ENCODE measurements around the gene POLR1D.

POLR1D gene, protein sequence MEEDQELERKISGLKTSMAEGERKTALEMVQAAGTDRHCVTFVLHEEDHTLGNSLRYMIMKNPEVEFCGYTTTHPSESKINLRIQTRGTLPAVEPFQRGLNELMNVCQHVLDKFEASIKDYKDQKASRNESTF

GRCh38 chr13:27621366-27622101, at the start of gene POLR1D:
Gene POLR1D (plus strand): TSS chr13:27621892. CDS start chr13:27621984, 92 bp downstream.
- Mint-ChIP-seq H3K9me3 (no peaks in the 10 kb centered on the region), H3K36me3 (ENCODE audit: low read depth) (peaks cover 25% of the 10 kb centered on the region), H3K27me3 (ENCODE audit: low read depth) (no peaks in the 10 kb centered on the region), H3K4me1 (ENCODE audit: low read depth) (peaks cover 47% of the 10 kb centered on the region), H3K27ac (peak within 1 kb of the TSS; percentile 97), H3K4me3 (peak within 1 kb of the TSS; percentile 99)

DNA sequence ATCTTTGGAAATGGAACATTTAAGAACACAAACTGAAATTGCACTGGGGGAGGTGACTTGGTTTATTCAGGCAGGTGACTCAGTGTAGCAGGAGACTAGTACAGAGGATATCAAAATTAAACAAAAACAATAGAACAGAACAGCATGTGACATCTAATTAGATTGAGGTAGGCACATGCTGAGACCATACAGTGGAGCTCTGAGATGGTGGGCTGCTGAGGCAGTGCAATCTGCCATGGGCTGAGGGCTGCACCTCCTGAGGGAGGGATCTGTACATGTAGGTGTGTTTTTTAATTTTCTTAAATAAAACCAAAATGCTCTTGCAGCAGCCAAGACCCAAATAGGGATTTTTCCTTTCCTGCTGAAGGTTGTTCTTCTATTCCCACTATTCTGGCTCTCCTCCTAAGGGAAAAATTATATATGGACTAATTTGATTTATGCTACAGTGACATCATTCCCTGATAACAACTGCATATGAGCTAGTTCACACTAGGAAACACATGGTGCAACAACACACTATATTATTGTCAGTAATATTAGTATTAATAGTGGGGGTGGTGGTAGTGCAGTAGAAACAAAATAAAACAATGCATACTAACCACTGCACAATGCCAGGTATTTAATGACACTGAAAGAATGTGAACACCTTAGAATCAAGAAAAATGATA, 49.3 kb upstream of the POLR1D start:
- Mint-ChIP-seq H3K9me3 (no peaks in the 10 kb centered on the region), H3K27me3 (ENCODE audit: low read depth) (no peaks in the 10 kb centered on the region), H3K4me1 (ENCODE audit: low read depth) (peaks cover 8% of the 10 kb centered on the region), H3K36me3 (ENCODE audit: low read depth) (peaks cover 6% of the 10 kb centered on the region), H3K27ac (no peak overlapping the region), H3K4me3 (no peak overlapping the region)

- Mint-ChIP-seq H3K27ac (no peak overlapping the region), H3K36me3 (ENCODE audit: low read depth) (peaks cover 6% of the 10 kb centered on the region), H3K27me3 (ENCODE audit: low read depth) (no peaks in the 10 kb centered on the region), H3K4me1 (ENCODE audit: low read depth) (peaks cover 8% of the 10 kb centered on the region), H3K4me3 (no peak overlapping the region), H3K9me3 (no peaks in the 10 kb centered on the region)
Measured at GRCh38 chr13:27573265-27573664, 48.4 kb upstream of the POLR1D start.

GRCh38 chr13:27574661-27575060, 47.0 kb upstream of the POLR1D start:
- Mint-ChIP-seq H3K27ac (no peak overlapping the region), H3K36me3 (ENCODE audit: low read depth) (peaks cover 5% of the 10 kb centered on the region), H3K27me3 (ENCODE audit: low read depth) (no peaks in the 10 kb centered on the region), H3K9me3 (no peaks in the 10 kb centered on the region), H3K4me1 (ENCODE audit: low read depth) (peaks cover 8% of the 10 kb centered on the region), H3K4me3 (no peak overlapping the region)

DNA sequence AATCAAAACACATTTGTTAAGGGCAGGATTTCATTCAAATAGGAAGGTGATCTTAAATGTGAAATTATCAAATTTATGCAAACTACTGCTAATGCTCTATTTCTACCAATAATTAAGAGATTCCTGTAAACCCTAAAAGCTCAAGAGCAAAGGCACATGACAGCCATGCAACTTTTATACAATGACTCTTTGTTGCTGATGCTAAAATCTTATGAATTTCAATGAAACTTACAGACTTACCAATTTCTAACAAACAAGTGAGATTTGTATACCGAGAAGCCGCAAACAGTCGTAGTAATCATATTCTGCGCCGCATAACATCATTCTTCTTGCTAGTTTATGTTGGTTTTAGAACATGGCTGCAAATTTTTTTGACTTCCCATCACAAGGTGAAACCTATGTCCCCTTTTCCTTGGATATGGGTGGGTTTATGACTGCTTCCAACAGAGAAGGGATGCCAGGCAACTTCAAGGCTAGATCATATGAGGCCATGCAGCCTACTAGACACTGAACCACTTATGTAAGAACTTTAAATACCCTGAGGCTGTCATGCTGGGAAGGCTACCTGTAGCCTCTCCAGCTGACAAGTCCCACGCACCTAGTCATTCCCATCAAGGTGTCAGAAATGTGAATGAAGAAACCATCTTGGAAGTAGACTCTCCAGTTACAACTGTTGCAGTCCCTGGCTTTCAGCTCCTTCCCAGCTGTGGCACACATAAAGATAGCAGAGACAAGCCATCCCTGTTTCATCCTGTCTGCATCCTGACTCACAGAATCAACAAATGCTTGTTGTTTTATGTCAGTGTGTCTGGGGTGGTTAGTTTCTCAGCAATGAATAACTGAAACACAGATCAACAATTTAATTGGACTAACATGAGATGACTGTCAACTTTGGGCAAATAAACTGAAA, 43.3 kb upstream of the POLR1D start:
- Mint-ChIP-seq H3K27me3 (ENCODE audit: low read depth) (no peaks in the 10 kb centered on the region), H3K9me3 (no peaks in the 10 kb centered on the region), H3K27ac (no peak overlapping the region), H3K4me3 (no peak overlapping the region), H3K4me1 (ENCODE audit: low read depth) (peaks cover 3% of the 10 kb centered on the region), H3K36me3 (ENCODE audit: low read depth) (peaks cover 7% of the 10 kb centered on the region)

- H3K4me3 Mint-ChIP-seq: no peak overlapping the region
- H3K36me3 Mint-ChIP-seq (ENCODE audit: low read depth): peaks cover 5% of the 10 kb centered on the region
- peak overlapping the region; percentile 10 for H3K27ac Mint-ChIP-seq
- no peaks in the 10 kb centered on the region for H3K27me3 Mint-ChIP-seq (ENCODE audit: low read depth)
- H3K9me3 Mint-ChIP-seq: no peaks in the 10 kb centered on the region
- peaks cover 13% of the 10 kb centered on the region for H3K4me1 Mint-ChIP-seq (ENCODE audit: low read depth)
Measured at GRCh38 chr13:27583645-27584044, 38.0 kb upstream of the POLR1D start.

DNA sequence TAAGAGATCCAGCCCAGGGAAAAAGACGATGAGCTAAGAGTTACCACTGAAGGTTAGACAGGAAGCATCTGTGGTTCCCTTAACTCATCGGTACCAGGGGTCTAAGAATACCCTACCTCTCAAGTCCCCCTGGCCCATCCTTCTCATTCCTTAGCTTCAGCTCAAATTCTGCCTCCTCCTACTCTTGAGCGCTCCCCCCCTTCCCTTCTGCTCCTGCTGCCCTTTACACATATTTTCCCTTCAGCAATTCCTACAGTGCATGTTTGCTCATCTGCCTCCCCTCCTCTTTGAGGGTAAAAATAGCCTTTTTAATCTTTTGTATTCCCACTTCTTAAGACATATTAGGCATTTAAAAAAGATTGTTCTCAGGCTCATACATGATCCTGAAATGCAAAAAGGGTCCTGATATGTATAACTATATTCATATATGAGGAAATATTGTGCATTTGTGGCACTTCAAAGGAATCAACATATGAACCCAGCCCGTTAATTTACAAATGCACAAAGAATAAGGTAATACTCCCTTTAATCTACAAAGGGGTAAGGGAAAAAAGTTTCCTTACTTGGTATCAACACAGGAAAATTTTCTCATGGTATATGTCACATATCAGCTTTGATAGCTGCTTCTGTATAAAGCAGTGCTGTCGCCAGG, 34.5 kb upstream of the POLR1D start:
- Mint-ChIP-seq H3K4me1 (ENCODE audit: low read depth) (peaks cover 13% of the 10 kb centered on the region), H3K27me3 (ENCODE audit: low read depth) (no peaks in the 10 kb centered on the region), H3K9me3 (no peaks in the 10 kb centered on the region), H3K36me3 (ENCODE audit: low read depth) (no peaks in the 10 kb centered on the region), H3K27ac (no peak overlapping the region), H3K4me3 (no peak overlapping the region)

DNA sequence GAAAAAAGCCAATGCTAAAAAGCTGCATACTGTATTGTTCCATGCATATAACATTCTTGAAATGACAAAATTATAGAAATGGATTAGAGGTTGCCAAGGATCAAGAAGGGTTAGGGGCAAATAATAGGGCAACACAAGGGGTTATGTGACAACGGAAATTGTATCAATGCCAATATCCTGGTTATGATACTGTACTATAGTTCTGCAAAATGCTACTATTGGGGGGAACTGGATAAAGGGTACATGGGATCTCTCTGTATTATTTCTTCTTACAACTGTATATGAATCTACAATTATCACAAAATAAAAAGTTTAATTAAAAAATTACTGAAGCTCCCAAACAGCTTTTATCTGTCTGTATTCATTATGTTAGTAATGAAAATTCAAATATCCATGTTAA, 33.3 kb upstream of the POLR1D start:
- Mint-ChIP-seq H3K27me3 (ENCODE audit: low read depth) (no peaks in the 10 kb centered on the region), H3K4me1 (ENCODE audit: low read depth) (peaks cover 12% of the 10 kb centered on the region)

DNA sequence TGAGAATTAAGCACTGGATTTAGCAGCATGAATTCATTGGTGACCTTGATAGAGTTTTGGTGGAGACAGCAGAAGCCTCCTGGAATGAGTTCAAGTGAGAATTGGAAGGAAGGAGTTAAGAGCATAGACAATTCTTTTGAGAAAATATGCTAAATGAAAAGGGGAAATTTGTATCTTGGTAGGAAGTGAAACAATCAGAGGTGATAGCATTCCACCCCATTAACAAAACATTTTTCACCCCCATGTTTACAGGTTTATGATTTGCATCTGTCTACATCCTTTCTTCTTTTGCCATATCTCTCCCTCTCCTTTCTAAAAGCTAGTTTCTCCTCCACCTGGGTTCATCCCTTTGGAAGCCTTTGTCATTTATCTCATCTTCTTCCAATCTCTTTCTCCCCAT, 28.8 kb upstream of the POLR1D start:
- H3K4me1 Mint-ChIP-seq (ENCODE audit: low read depth): no peaks in the 10 kb centered on the region
- no peaks in the 10 kb centered on the region for H3K9me3 Mint-ChIP-seq
- no peak overlapping the region for H3K4me3 Mint-ChIP-seq
- H3K36me3 Mint-ChIP-seq (ENCODE audit: low read depth): no peaks in the 10 kb centered on the region
- H3K27me3 Mint-ChIP-seq (ENCODE audit: low read depth): no peaks in the 10 kb centered on the region
- H3K27ac Mint-ChIP-seq: no peak overlapping the region

More for the DNA sequence above, 33.3 kb upstream of the POLR1D start:
- Mint-ChIP-seq H3K36me3 (ENCODE audit: low read depth) (no peaks in the 10 kb centered on the region), H3K9me3 (no peaks in the 10 kb centered on the region), H3K4me3 (no peak overlapping the region), H3K27ac (no peak overlapping the region)

- H3K27ac Mint-ChIP-seq: no peak overlapping the region
- no peaks in the 10 kb centered on the region for H3K4me1 Mint-ChIP-seq (ENCODE audit: low read depth)
- no peaks in the 10 kb centered on the region for H3K27me3 Mint-ChIP-seq (ENCODE audit: low read depth)
- H3K9me3 Mint-ChIP-seq: no peaks in the 10 kb centered on the region
- H3K4me3 Mint-ChIP-seq: no peak overlapping the region
- no peaks in the 10 kb centered on the region for H3K36me3 Mint-ChIP-seq (ENCODE audit: low read depth)
Measured at GRCh38 chr13:27593267-27593666, 28.4 kb upstream of the POLR1D start.

DNA sequence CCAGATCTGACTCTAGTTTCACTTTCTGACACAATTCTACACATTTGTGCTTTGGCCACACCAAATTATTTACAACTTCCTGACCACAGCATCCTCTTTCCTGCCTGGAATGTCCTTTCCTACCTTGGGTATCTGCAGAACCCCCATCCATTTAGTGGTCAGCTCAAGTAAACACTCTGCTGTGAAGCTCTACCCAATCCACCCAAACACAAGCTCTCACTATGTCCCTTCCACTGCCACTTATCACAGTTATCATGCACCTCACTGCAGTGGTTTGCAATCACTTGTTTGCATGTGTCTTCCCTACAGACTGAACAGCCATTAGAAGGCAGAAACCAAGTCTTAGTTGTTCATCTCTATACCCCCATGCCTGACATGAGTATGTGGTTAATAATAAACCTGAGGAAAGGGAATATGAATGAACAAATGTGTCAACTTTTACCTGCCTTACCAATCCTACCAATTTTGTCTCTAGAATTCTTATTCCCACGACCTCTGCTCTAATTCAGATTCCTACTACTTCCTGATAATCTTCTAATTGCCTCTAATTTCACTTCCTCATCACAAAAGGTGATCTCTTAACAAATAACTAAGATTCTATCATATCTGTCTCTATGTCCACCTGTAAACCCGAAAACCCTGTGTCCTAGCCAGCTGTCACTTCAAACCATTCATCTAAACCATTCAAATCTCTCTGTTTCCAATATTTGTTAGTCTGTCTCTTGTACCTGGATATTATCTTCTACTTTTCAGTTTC, 26.5 kb upstream of the POLR1D start:
- Mint-ChIP-seq H3K9me3 (no peaks in the 10 kb centered on the region), H3K27ac (no peak overlapping the region), H3K27me3 (ENCODE audit: low read depth) (no peaks in the 10 kb centered on the region), H3K4me1 (ENCODE audit: low read depth) (no peaks in the 10 kb centered on the region), H3K4me3 (no peak overlapping the region), H3K36me3 (ENCODE audit: low read depth) (no peaks in the 10 kb centered on the region)

DNA sequence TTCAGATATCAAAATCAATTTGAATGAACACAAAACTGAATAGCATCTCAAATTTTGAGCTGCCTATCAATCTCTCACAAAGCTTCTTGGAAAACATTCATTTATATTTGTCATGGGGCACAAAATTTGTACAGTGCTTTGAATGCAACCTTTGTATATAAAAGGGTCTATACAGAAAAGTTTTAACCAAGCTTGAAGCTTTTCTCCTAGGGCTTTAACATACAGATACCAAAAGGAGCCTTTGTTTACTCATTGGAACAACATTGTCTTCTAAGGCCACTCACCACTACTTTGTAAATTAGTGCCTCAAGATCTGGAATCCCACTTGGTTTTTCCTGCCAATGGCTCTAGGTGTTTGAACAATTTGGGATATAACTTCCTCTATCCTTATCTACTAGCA, 22.6 kb upstream of the POLR1D start:
- Mint-ChIP-seq H3K4me1 (ENCODE audit: low read depth) (peaks cover 5% of the 10 kb centered on the region), H3K27ac (no peak overlapping the region), H3K9me3 (no peaks in the 10 kb centered on the region), H3K36me3 (ENCODE audit: low read depth) (no peaks in the 10 kb centered on the region), H3K27me3 (ENCODE audit: low read depth) (no peaks in the 10 kb centered on the region), H3K4me3 (no peak overlapping the region)

GRCh38 chr13:27599845-27600553, 21.7 kb upstream of the POLR1D start:
- no peak overlapping the region for H3K27ac Mint-ChIP-seq
- H3K4me3 Mint-ChIP-seq: no peak overlapping the region
- no peaks in the 10 kb centered on the region for H3K27me3 Mint-ChIP-seq (ENCODE audit: low read depth)
- no peaks in the 10 kb centered on the region for H3K36me3 Mint-ChIP-seq (ENCODE audit: low read depth)
- H3K9me3 Mint-ChIP-seq: no peaks in the 10 kb centered on the region
- H3K4me1 Mint-ChIP-seq (ENCODE audit: low read depth): peaks cover 5% of the 10 kb centered on the region

Measured in T-helper 1 cell treated with Interleukin-12 subunit alpha and Interleukin-12 subunit beta and Interleukin-4 antibody, amounts not matched to agents 30 μg/mL and 1 μg/mL, for 36 hours (primary cell).